ENCODE measurements around the gene KRTAP29-1.

DNA sequence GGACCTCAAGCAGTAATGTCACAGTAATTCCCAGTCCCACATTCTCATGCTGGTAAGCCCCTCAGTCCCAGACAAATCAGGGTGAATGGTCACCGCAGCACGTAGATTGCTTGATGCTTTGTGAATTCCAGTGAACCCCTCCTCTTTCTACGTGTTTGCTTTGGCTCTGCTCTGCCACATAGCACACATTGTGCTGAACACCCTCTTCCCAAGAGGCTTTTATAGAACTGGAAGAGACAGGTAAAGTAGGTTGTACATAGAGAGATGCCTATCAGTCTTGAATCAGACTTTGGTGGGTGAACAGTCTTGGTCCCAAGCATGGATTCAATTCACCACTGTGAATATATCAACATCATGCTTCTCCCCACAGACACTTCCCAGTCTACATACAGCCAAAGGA is 38.1 kb downstream of the KRTAP29-1 start:
- no peak for TF ChIP-seq EP300 (IDR thresholded peaks at IDR 0.05)
- TF ChIP-seq, protein P1, sequence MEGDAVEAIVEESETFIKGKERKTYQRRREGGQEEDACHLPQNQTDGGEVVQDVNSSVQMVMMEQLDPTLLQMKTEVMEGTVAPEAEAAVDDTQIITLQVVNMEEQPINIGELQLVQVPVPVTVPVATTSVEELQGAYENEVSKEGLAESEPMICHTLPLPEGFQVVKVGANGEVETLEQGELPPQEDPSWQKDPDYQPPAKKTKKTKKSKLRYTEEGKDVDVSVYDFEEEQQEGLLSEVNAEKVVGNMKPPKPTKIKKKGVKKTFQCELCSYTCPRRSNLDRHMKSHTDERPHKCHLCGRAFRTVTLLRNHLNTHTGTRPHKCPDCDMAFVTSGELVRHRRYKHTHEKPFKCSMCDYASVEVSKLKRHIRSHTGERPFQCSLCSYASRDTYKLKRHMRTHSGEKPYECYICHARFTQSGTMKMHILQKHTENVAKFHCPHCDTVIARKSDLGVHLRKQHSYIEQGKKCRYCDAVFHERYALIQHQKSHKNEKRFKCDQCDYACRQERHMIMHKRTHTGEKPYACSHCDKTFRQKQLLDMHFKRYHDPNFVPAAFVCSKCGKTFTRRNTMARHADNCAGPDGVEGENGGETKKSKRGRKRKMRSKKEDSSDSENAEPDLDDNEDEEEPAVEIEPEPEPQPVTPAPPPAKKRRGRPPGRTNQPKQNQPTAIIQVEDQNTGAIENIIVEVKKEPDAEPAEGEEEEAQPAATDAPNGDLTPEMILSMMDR (IDR thresholded peaks at IDR 0.05) = no peak

Data from sigmoid colon (tissue), 4 donors.